Fibroblast of mammary gland (primary cell): Measurements from ENCODE around the gene GCN1.

Experiments used
- DNase-seq: peaks from one replicate; pipeline ENCODE4 v3.0.0-alpha.2; 2010; ENCODE audit warnings: low read depth
- H3K4me3 ChIP-seq: 2 replicates; pipeline ENCODE4 v1.5.1; 2011; ENCODE audit warnings: low read depth, mild to moderate bottlenecking, low read length, moderate library complexity; ENCODE audit not compliant: control insufficient read depth
- TF ChIP-seq, protein P1 (sequence below): conservative IDR thresholded peaks from 2 replicates; pipeline ENCODE4 v1.5.1; 2011; ENCODE audit warnings: low read depth, low read length, inconsistent platforms; ENCODE audit not compliant: control insufficient read depth, insufficient read depth

Gene GCN1

DNA sequence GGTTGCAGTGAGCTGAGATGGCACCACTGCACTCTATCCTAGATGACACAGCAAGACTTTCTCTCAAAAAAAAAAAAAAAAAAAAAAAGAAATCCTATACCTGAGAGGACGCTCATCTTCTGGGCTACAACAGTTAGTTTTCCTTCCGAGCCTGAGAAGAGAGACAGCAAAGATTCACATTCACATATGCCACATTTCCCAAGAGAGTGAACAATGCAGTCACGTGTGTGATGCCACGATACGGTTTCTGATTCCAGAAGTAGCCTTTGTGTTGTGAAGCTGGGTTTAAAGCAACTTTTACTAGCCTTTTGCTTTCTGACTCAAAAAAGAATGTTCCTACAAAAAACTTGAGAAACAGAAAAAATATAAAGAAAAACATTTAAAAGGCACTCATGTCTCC lies 19.5 kb downstream of the GCN1 start:
- H3K4me3 ChIP-seq, result no peak overlapping the region
- TF ChIP-seq, protein P1, sequence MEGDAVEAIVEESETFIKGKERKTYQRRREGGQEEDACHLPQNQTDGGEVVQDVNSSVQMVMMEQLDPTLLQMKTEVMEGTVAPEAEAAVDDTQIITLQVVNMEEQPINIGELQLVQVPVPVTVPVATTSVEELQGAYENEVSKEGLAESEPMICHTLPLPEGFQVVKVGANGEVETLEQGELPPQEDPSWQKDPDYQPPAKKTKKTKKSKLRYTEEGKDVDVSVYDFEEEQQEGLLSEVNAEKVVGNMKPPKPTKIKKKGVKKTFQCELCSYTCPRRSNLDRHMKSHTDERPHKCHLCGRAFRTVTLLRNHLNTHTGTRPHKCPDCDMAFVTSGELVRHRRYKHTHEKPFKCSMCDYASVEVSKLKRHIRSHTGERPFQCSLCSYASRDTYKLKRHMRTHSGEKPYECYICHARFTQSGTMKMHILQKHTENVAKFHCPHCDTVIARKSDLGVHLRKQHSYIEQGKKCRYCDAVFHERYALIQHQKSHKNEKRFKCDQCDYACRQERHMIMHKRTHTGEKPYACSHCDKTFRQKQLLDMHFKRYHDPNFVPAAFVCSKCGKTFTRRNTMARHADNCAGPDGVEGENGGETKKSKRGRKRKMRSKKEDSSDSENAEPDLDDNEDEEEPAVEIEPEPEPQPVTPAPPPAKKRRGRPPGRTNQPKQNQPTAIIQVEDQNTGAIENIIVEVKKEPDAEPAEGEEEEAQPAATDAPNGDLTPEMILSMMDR, result no peak
- no peak for DNase-seq

DNA sequence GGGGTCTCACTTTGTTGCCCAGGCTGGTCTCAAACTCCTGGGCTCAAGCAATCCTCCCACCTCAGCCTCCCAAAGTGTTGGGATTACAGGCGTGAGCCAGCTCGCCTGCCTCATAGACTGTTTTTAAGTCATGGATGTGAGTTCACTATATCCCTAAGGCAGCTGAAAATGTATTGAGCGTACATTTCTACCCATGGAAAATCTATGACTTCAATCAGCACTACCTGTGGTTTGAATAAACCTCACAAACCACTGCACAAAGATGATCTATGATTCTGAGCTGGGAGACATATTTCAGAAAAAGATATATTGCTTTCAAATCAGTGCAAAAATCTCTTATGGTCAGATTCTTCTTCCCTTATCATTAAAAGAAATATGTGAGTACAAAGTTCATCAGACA lies 22.5 kb downstream of the GCN1 start:
- no peak for DNase-seq
- TF ChIP-seq, protein P1, result no peak
- no peak overlapping the region for H3K4me3 ChIP-seq

DNA sequence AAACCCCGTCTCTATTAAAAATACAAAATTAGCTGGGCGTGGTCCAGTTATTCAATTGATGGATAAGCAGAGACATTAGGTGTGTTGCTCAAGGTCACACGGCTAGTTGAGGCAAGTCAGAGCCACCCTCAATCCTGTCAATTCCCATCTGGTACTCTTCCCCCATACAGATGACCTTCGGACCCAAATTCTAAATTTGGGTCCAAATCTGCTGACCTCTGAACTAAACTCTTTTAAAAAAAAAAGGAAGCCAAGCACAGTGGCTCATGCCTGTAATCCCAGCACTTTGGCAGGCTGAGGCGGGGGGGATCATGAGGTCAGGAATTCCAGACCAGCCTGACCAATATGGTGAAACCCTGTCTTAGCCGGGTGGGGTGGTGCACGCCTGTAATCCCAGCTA lies 23.9 kb downstream of the GCN1 start:
- TF ChIP-seq, protein P1, result no peak
- no peak overlapping the region for H3K4me3 ChIP-seq
- DNase-seq, result no peak

DNA sequence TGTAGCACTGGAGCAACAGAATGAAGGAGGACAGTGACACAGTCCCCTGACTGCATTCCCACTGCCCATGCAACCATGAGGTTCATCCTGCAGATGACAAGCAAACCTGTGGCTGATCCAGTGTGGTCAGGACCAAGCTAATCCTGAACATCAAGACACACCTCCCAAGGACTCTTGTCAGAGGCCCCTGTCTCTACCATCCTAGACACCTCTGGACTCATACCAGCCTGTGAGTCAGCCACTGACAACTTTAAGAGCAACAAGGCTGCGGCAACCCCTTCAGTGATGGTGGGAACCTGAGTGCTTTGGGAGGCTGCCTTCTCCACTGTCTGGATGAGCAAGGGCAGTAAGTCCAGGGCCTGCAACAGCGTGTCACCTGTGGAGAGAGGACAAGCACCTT lies 24.6 kb downstream of the GCN1 start:
- H3K4me3 ChIP-seq, result no peak overlapping the region
- TF ChIP-seq, protein P1, result no peak
- DNase-seq, result no peak

DNA sequence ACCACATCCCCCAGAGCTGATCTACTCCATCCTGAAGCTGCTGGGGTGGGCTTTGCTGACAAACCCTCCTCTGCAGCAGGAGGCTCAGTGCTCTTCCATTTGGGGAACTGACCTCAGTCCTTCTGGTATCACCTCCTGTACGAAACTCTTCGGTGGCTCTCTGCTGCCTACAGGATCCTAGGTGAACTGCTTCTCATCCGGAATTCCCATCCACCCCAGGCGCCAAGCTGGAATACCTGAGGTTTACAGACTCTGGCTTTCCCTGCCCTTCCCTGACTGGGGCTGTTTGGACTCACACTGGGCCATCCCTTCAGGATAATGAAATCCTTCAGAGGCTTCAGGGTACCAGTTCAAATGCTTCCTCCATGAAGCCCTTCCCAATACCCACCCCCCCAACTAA lies 26.2 kb downstream of the GCN1 start:
- DNase-seq, result no peak
- H3K4me3 ChIP-seq, result no peak overlapping the region
- TF ChIP-seq, protein P1, result no peak

DNA sequence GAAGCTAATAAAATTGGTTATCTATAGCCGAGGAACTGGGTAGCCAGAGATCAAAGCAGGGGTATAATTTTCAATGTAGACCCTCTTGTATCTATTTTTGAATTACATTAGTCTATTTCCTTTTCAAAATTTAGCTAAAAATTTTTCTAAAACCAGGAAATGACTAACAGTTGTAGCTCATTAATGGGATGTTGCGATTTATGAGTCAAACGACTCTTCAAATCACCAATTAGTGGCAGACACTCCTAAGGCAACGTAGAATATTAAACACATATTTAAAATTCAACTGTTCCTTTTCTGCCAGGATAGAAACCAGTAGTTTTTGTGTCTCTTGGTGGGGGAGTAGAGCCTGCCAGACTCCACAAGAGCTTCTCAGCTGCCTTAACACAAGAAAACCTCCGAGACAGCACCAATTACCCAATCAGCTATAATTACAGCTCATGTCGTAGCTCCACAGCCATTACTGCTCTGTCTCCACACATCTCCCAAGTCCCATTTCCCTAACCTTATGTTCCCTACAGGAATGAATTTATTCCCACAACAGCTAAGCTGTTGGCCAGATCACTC lies 26.9 kb downstream of the GCN1 start:
- peak; percentile 14 for DNase-seq
- no peak overlapping the region for H3K4me3 ChIP-seq
- TF ChIP-seq, protein P1, result no peak

DNA sequence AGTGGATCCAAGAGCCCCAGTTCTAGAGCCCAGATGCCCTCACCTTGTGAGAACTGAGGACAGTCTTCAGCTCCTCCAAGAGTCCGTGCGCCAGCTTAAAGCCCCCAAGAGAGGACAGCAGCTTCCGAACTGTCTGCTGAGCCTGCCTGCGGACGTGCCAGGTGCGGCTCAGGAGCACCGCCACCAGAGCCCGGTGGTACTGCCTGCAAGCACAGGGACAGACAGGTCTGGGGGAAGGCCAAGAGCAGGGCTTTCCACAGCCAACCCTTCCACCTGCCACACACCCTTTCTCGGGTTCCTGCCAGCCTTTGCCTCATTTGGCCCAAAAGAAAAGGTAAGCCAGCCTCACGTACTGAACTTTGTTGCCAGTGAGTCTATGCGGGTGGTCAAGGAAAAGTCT lies 30.2 kb downstream of the GCN1 start:
- no peak for DNase-seq
- H3K4me3 ChIP-seq, result no peak overlapping the region
- TF ChIP-seq, protein P1, result no peak
